CD8-positive, alpha-beta memory T cell (primary cell): ENCODE results near the gene CDH6. TPM values are rescaled to one million over a fixed set of nuclear protein-coding genes. Genes with fewer than 3 reads are reported as not detected.

Source experiments
- CTCF ChIA-PET: fragments of 350-600 bp; sonication (Branson Sonifier 250); formaldehyde crosslinking; loops from one replicate; lab custom pipeline; 2021; ENCODE audit warnings: antibody characterized with exemption; lab: Charles Lee
- POLR2A ChIA-PET: fragments of 350-600 bp; sonication (Branson Sonifier 250); formaldehyde crosslinking; loops from one replicate; lab custom pipeline; 2021; ENCODE audit warnings: antibody characterized with exemption; lab: Charles Lee
- DNase-seq, 5 donors: peaks; one replicate each; pipeline versions ENCODE4 v3.0.0 to v3.0.0-alpha.2; 2020 to 2022; ENCODE audit warnings: mixed read lengths in 1 of 5
- H3K27ac ChIP-seq: one replicate; pipeline ENCODE4 v1.7.0; 2013; ENCODE audit warnings: low read depth, mild to moderate bottlenecking, low read length, moderate library complexity
- H3K27me3 ChIP-seq: 2 replicates; pipeline ENCODE4 v1.7.0; 2013; ENCODE audit warnings: low read length, mild to moderate bottlenecking; ENCODE audit not compliant: insufficient read depth, poor library complexity, severe bottlenecking
- H3K36me3 ChIP-seq: 2 replicates; pipeline ENCODE4 v1.7.0; 2013; ENCODE audit warnings: mild to moderate bottlenecking, low read length, moderate library complexity; ENCODE audit not compliant: insufficient read depth
- H3K4me1 ChIP-seq: 2 replicates; pipeline ENCODE4 v1.7.0; 2013; ENCODE audit warnings: mild to moderate bottlenecking, low read length, moderate library complexity; ENCODE audit not compliant: insufficient read depth
- H3K4me3 ChIP-seq: 2 replicates; pipeline ENCODE4 v1.7.0; 2013; ENCODE audit warnings: mild to moderate bottlenecking, low read length
- H3K9me3 ChIP-seq: 2 replicates; pipeline ENCODE4 v1.7.0; 2013; ENCODE audit warnings: mild to moderate bottlenecking, low read length
- H3K27ac Mint-ChIP-seq, 8 donors: one replicate each; pipeline ENCODE4 v1.8.0; 2020 to 2021; ENCODE audit warnings: mixed read lengths in 8 of 8, mild to moderate bottlenecking in 6 of 8, inconsistent platforms in 3 of 8, moderate library complexity in 3 of 8
- H3K27me3 Mint-ChIP-seq, 2 donors: one replicate each; pipeline ENCODE4 v1.8.0; 2020 to 2021; ENCODE audit warnings: mixed read lengths in 2 of 2, mild to moderate bottlenecking in 1 of 2, moderate library complexity in 1 of 2
- H3K36me3 Mint-ChIP-seq, 3 donors: one replicate each; pipeline ENCODE4 v1.8.0; 2020 to 2021; ENCODE audit warnings: mixed read lengths in 3 of 3, inconsistent platforms in 1 of 3, mild to moderate bottlenecking in 1 of 3
- H3K4me1 Mint-ChIP-seq, 3 donors: one replicate each; pipeline ENCODE4 v1.8.0; 2020 to 2021; ENCODE audit warnings: mixed read lengths in 3 of 3, inconsistent platforms in 1 of 3, mild to moderate bottlenecking in 1 of 3
- H3K4me3 Mint-ChIP-seq, 7 donors: one replicate each; pipeline ENCODE4 v1.8.0; 2020 to 2021; ENCODE audit warnings: mixed read lengths in 7 of 7, mild to moderate bottlenecking in 6 of 7, moderate library complexity in 4 of 7, inconsistent platforms in 2 of 7
- H3K9me3 Mint-ChIP-seq, 5 donors: one replicate each; pipeline ENCODE4 v1.8.0; 2020 to 2022; ENCODE audit warnings: mixed read lengths in 5 of 5, mild to moderate bottlenecking in 3 of 5, moderate library complexity in 2 of 5, inconsistent platforms in 1 of 5
- polyA plus RNA-seq: library from polyadenylated mRNA; unstranded; fragments of 300-500 nt; fragmentation: Illumina TruSeq; gene quantifications from one replicate; pipeline ENCODE4 v1.2.3, GENCODE V29; 2021
- total RNA-seq, 2 experiments: library from RNA; stranded (reverse); gene quantifications; one replicate each; pipeline ENCODE4 v1.2.3, GENCODE V29; 2021

CDH6 gene
- total and polyA plus RNA-seq, 3 experiments from 2014 or later: not detected

GRCh38 chr5:31283326-31283725 lies 89.8 kb downstream of the CDH6 start:
- CTCF ChIA-PET: no interaction called here
- no peaks in the 10 kb centered on the region for H3K36me3 Mint-ChIP-seq
- POLR2A ChIA-PET: no interaction called here
- Histone ChIP-seq H3K4me3 (no peak overlapping the region), H3K27ac (no peak overlapping the region), H3K4me1 (no peaks in the 10 kb centered on the region), H3K9me3 (no peaks in the 10 kb centered on the region), H3K36me3 (no peaks in the 10 kb centered on the region), H3K27me3 (no peaks in the 10 kb centered on the region)
- no peak overlapping the region for H3K4me3 Mint-ChIP-seq
- no peaks in the 10 kb centered on the region for H3K4me1 Mint-ChIP-seq
- no peak for DNase-seq
- peaks cover 0 to 1% of the 10 kb centered on the region in 2 donors for H3K27me3 Mint-ChIP-seq
- H3K27ac Mint-ChIP-seq: no peak overlapping the region
- H3K9me3 Mint-ChIP-seq: peaks cover 0 to under 1% (median 0%) of the 10 kb centered on the region in 5 donors

- CTCF ChIA-PET: no interaction called here
- POLR2A ChIA-PET: no interaction called here
- H3K27me3 Mint-ChIP-seq: peaks cover 0 to 1% of the 10 kb centered on the region in 2 donors
These were observed 91.5 kb downstream of the CDH6 start for GRCh38 chr5:31285025-31285424.

GRCh38 chr5:31287985-31288384 lies 94.5 kb downstream of the CDH6 start:
- no peak overlapping the region for H3K27ac Mint-ChIP-seq
- ChIA-PET CTCF (no interaction called here), POLR2A (no interaction called here)
- H3K27ac ChIP-seq: no peak overlapping the region
- no peaks in the 10 kb centered on the region for H3K9me3 ChIP-seq
- no peak overlapping the region for H3K4me3 ChIP-seq
- DNase-seq: no peak
- H3K27me3 ChIP-seq: no peaks in the 10 kb centered on the region
- no peaks in the 10 kb centered on the region for H3K4me1 ChIP-seq
- H3K4me1 Mint-ChIP-seq: no peaks in the 10 kb centered on the region
- no peaks in the 10 kb centered on the region for H3K36me3 ChIP-seq
- H3K4me3 Mint-ChIP-seq: no peak overlapping the region
- H3K36me3 Mint-ChIP-seq: no peaks in the 10 kb centered on the region
- no peaks in the 10 kb centered on the region for H3K27me3 Mint-ChIP-seq
- peaks cover 0 to 3% (median 0%) of the 10 kb centered on the region in 5 donors for H3K9me3 Mint-ChIP-seq

More at GRCh38 chr5:31285025-31285424, 91.5 kb downstream of the CDH6 start:
- Mint-ChIP-seq H3K27ac (peak overlapping the region in 1 of 8 donors; percentile 1), H3K9me3 (peaks cover 0 to 3% (median 0%) of the 10 kb centered on the region in 5 donors), H3K36me3 (no peaks in the 10 kb centered on the region), H3K4me1 (no peaks in the 10 kb centered on the region), H3K4me3 (no peak overlapping the region)
- no peaks in the 10 kb centered on the region for H3K36me3 ChIP-seq
- no peak for DNase-seq
- H3K27me3 ChIP-seq: no peaks in the 10 kb centered on the region
- no peak overlapping the region for H3K27ac ChIP-seq
- no peak overlapping the region for H3K4me3 ChIP-seq
- no peaks in the 10 kb centered on the region for H3K9me3 ChIP-seq
- H3K4me1 ChIP-seq: no peaks in the 10 kb centered on the region

- H3K9me3 Mint-ChIP-seq: peaks cover 0 to 3% (median 0%) of the 10 kb centered on the region in 5 donors
- H3K36me3 Mint-ChIP-seq: no peaks in the 10 kb centered on the region
- no peaks in the 10 kb centered on the region for H3K27me3 ChIP-seq
- no peak for DNase-seq
- H3K4me3 Mint-ChIP-seq: no peak overlapping the region
- POLR2A ChIA-PET: no interaction called here
- no peak overlapping the region for H3K27ac ChIP-seq
- H3K27me3 Mint-ChIP-seq: no peaks in the 10 kb centered on the region
- no peaks in the 10 kb centered on the region for H3K9me3 ChIP-seq
- no peaks in the 10 kb centered on the region for H3K4me1 ChIP-seq
- no peak overlapping the region for H3K4me3 ChIP-seq
- H3K27ac Mint-ChIP-seq: no peak overlapping the region
- CTCF ChIA-PET: no interaction called here
- H3K4me1 Mint-ChIP-seq: no peaks in the 10 kb centered on the region
- no peaks in the 10 kb centered on the region for H3K36me3 ChIP-seq
These were observed 95.9 kb downstream of the CDH6 start for GRCh38 chr5:31289429-31289828.

- Mint-ChIP-seq H3K9me3 (peaks cover 0 to 3% (median 0%) of the 10 kb centered on the region in 5 donors), H3K4me1 (no peaks in the 10 kb centered on the region), H3K36me3 (no peaks in the 10 kb centered on the region), H3K27ac (no peak overlapping the region), H3K27me3 (no peaks in the 10 kb centered on the region), H3K4me3 (no peak overlapping the region)
- ChIA-PET CTCF (no interaction called here), POLR2A (no interaction called here)
- H3K36me3 ChIP-seq: no peaks in the 10 kb centered on the region
- H3K27me3 ChIP-seq: no peaks in the 10 kb centered on the region
- no peaks in the 10 kb centered on the region for H3K4me1 ChIP-seq
- DNase-seq: no peak
- no peak overlapping the region for H3K4me3 ChIP-seq
- H3K9me3 ChIP-seq: no peaks in the 10 kb centered on the region
- no peak overlapping the region for H3K27ac ChIP-seq
These were observed 97.9 kb downstream of the CDH6 start for GRCh38 chr5:31291323-31291854.

GRCh38 chr5:31300501-31300900 lies 107.0 kb downstream of the CDH6 start:
- DNase-seq: no peak
- no peak overlapping the region for H3K4me3 Mint-ChIP-seq
- H3K27ac ChIP-seq: no peak overlapping the region
- no peaks in the 10 kb centered on the region for H3K9me3 ChIP-seq
- POLR2A ChIA-PET: no interaction called here
- peaks cover 0 to 7% (median 2%) of the 10 kb centered on the region in 5 donors for H3K9me3 Mint-ChIP-seq
- H3K27ac Mint-ChIP-seq: no peak overlapping the region
- no peaks in the 10 kb centered on the region for H3K27me3 ChIP-seq
- CTCF ChIA-PET: no interaction called here
- H3K4me3 ChIP-seq: no peak overlapping the region
- no peaks in the 10 kb centered on the region for H3K4me1 Mint-ChIP-seq
- no peaks in the 10 kb centered on the region for H3K36me3 ChIP-seq
- no peaks in the 10 kb centered on the region for H3K4me1 ChIP-seq
- no peaks in the 10 kb centered on the region for H3K36me3 Mint-ChIP-seq
- peaks cover 0 to 3% of the 10 kb centered on the region in 2 donors for H3K27me3 Mint-ChIP-seq

GRCh38 chr5:31301833-31302232 lies 108.3 kb downstream of the CDH6 start:
- H3K36me3 Mint-ChIP-seq: no peaks in the 10 kb centered on the region
- CTCF ChIA-PET: no interaction called here
- Histone ChIP-seq H3K27ac (no peak overlapping the region), H3K36me3 (no peaks in the 10 kb centered on the region), H3K9me3 (no peaks in the 10 kb centered on the region), H3K4me1 (no peaks in the 10 kb centered on the region), H3K4me3 (no peak overlapping the region), H3K27me3 (no peaks in the 10 kb centered on the region)
- peaks cover 0 to 7% (median 2%) of the 10 kb centered on the region in 5 donors for H3K9me3 Mint-ChIP-seq
- no peak overlapping the region for H3K4me3 Mint-ChIP-seq
- no peak for DNase-seq
- POLR2A ChIA-PET: no interaction called here
- no peak overlapping the region for H3K27ac Mint-ChIP-seq
- peaks cover 0 to 7% of the 10 kb centered on the region in 2 donors for H3K27me3 Mint-ChIP-seq
- H3K4me1 Mint-ChIP-seq: no peaks in the 10 kb centered on the region

GRCh38 chr5:31303688-31304087 lies 110.2 kb downstream of the CDH6 start:
- Histone ChIP-seq H3K27ac (no peak overlapping the region), H3K27me3 (no peaks in the 10 kb centered on the region), H3K4me1 (no peaks in the 10 kb centered on the region), H3K36me3 (no peaks in the 10 kb centered on the region), H3K9me3 (no peaks in the 10 kb centered on the region), H3K4me3 (no peak overlapping the region)
- Mint-ChIP-seq H3K4me3 (no peak overlapping the region), H3K9me3 (peaks cover 0 to 7% (median 2%) of the 10 kb centered on the region in 5 donors), H3K36me3 (no peaks in the 10 kb centered on the region), H3K4me1 (no peaks in the 10 kb centered on the region), H3K27me3 (peaks cover 0 to 7% of the 10 kb centered on the region in 2 donors), H3K27ac (no peak overlapping the region)
- ChIA-PET POLR2A (no interaction called here), CTCF (no interaction called here)
- DNase-seq: no peak
